ENCODE data around the gene RNF217. TPM values are rescaled to one million over a fixed set of nuclear protein-coding genes. Genes with fewer than 3 reads are reported as not detected.

RNF217 gene
- total and polyA plus RNA-seq, 2 of the 13 experiments (the other 11 are each of a cell fraction or from before 2014, with no cell fraction given): 2.2 to 2.4 TPM

DNA sequence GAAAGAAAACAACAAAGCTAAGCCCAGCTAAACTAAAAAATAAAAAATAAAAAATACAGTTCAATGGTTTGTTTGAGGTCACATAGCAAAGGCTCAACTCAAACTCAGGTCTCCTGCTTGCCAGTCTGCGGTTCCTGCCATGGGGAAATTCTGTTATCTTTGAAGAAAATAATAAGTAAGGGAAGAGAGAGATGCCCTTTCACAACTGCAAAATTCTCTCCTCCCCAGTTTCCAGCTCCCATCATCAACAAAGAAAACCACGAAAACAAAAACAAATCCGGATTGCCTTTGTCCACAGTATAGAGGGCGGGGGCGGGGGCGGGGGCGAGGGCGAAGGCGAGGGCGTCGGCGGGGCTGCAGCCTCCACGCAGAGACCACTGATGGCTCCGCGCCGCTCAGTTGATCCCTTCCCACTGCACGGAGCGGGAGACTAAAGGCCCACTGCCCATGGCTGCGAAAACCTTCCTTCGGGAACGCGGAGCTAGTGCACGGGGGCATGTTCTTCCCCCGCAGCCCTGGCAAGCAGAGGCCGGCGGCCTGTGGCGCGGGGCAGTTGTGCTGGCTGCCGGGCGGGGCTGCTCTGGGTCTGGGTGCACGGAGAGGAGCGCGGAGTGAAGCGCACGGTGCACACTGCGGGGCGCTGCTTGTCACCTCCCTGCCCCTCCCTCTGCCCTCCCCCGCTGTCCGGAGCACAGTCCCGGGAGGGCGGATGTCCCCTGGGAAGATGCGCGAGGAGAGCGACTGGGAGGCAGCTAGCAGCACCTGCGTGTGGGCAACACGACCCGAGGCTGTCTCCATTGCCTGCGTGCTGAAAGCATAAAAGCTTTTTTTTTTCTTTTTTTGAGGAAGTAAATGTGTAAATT is 137.2 kb downstream of the RNF217 start (continued):
- no peak for TF ChIP-seq POGK (CRISPR knock-in tag; conservative IDR thresholded peaks at IDR 0.05)
- TF ChIP-seq, protein P1, sequence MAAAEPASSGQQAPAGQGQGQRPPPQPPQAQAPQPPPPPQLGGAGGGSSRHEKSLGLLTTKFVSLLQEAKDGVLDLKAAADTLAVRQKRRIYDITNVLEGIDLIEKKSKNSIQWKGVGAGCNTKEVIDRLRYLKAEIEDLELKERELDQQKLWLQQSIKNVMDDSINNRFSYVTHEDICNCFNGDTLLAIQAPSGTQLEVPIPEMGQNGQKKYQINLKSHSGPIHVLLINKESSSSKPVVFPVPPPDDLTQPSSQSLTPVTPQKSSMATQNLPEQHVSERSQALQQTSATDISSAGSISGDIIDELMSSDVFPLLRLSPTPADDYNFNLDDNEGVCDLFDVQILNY (CRISPR knock-in tag; conservative IDR thresholded peaks at IDR 0.05): no peak
- TF ChIP-seq HNRNPK (IDR thresholded peaks at IDR 0.05; ENCODE audit: low read depth, low read length, poor library complexity, severe bottlenecking): peak; percentile 32
- TF ChIP-seq GABPB1 (CRISPR knock-in tag; IDR thresholded peaks at IDR 0.05): peak; percentile 27; the same call in 1 of the 2 replicates
- TF ChIP-seq SIX4 (CRISPR knock-in tag; IDR thresholded peaks at IDR 0.05): no peak
- no peak for TF ChIP-seq ATF7-NPFF (CRISPR knock-in tag; IDR thresholded peaks at IDR 0.05; ENCODE audit: low read depth)
- no peak for TF ChIP-seq CBX1 (IDR thresholded peaks at IDR 0.05; ENCODE audit: low read depth)
- 0 out of 2 replicates have a peak, but pooled peaks have one; percentile 35 for TF ChIP-seq ZNF891 (CRISPR knock-in tag; IDR thresholded peaks at IDR 0.05)
- TF ChIP-seq ZNF24 (IDR thresholded peaks at IDR 0.05): no peak
- no peak for TF ChIP-seq RAD51 (IDR thresholded peaks at IDR 0.05; ENCODE audit: borderline replicate concordance)
- TF ChIP-seq, protein P2, sequence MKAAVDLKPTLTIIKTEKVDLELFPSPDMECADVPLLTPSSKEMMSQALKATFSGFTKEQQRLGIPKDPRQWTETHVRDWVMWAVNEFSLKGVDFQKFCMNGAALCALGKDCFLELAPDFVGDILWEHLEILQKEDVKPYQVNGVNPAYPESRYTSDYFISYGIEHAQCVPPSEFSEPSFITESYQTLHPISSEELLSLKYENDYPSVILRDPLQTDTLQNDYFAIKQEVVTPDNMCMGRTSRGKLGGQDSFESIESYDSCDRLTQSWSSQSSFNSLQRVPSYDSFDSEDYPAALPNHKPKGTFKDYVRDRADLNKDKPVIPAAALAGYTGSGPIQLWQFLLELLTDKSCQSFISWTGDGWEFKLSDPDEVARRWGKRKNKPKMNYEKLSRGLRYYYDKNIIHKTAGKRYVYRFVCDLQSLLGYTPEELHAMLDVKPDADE (CRISPR knock-in tag; IDR thresholded peaks at IDR 0.05): no peak
- no peak for TF ChIP-seq ZNF543 (CRISPR knock-in tag; IDR thresholded peaks at IDR 0.05)
- TF ChIP-seq, protein P3, sequence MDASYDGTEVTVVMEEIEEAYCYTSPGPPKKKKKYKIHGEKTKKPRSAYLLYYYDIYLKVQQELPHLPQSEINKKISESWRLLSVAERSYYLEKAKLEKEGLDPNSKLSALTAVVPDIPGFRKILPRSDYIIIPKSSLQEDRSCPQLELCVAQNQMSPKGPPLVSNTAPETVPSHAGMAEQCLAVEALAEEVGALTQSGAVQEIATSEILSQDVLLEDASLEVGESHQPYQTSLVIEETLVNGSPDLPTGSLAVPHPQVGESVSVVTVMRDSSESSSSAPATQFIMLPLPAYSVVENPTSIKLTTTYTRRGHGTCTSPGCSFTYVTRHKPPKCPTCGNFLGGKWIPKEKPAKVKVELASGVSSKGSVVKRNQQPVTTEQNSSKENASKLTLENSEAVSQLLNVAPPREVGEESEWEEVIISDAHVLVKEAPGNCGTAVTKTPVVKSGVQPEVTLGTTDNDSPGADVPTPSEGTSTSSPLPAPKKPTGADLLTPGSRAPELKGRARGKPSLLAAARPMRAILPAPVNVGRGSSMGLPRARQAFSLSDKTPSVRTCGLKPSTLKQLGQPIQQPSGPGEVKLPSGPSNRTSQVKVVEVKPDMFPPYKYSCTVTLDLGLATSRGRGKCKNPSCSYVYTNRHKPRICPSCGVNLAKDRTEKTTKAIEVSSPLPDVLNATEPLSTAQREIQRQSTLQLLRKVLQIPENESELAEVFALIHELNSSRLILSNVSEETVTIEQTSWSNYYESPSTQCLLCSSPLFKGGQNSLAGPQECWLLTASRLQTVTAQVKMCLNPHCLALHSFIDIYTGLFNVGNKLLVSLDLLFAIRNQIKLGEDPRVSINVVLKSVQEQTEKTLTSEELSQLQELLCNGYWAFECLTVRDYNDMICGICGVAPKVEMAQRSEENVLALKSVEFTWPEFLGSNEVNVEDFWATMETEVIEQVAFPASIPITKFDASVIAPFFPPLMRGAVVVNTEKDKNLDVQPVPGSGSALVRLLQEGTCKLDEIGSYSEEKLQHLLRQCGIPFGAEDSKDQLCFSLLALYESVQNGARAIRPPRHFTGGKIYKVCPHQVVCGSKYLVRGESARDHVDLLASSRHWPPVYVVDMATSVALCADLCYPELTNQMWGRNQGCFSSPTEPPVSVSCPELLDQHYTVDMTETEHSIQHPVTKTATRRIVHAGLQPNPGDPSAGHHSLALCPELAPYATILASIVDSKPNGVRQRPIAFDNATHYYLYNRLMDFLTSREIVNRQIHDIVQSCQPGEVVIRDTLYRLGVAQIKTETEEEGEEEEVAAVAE (CRISPR knock-in tag; IDR thresholded peaks at IDR 0.05; ENCODE audit: borderline replicate concordance): no peak
- no peak for TF ChIP-seq TEAD3 (CRISPR knock-in tag; optimal IDR thresholded peaks at IDR 0.05; ENCODE audit: borderline replicate concordance)
- no peak for TF ChIP-seq ZNF34 (CRISPR knock-in tag; IDR thresholded peaks at IDR 0.05; ENCODE audit: borderline replicate concordance)
- no peak for TF ChIP-seq ZNF335 (CRISPR knock-in tag; IDR thresholded peaks at IDR 0.05)
- TF ChIP-seq ZNF761 (CRISPR knock-in tag; conservative IDR thresholded peaks at IDR 0.05): no peak
- no peak for TF ChIP-seq ZNF350 (CRISPR knock-in tag; IDR thresholded peaks at IDR 0.05; ENCODE audit: borderline replicate concordance, low read depth)
- TF ChIP-seq, protein P4, sequence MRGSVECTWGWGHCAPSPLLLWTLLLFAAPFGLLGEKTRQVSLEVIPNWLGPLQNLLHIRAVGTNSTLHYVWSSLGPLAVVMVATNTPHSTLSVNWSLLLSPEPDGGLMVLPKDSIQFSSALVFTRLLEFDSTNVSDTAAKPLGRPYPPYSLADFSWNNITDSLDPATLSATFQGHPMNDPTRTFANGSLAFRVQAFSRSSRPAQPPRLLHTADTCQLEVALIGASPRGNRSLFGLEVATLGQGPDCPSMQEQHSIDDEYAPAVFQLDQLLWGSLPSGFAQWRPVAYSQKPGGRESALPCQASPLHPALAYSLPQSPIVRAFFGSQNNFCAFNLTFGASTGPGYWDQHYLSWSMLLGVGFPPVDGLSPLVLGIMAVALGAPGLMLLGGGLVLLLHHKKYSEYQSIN (CRISPR knock-in tag; IDR thresholded peaks at IDR 0.05; ENCODE audit: borderline replicate concordance): no peak

Measured in HepG2 (cell line).